K562 (cell line): ENCODE results near the gene TADA2A. TPM values are rescaled to one million over a fixed set of nuclear protein-coding genes. Genes with fewer than 3 reads are reported as not detected.

Experiments used
- ATAC-seq: fragments of 200-7000 bp; cut with Tn5 transposase; 3 replicates; pipeline ENCODE4 v1.9.1; 2020; ENCODE audit warnings: moderate library complexity
- BruUV-seq: library from RNA; stranded (reverse); fragments of 400-500 nt; replicated peaks from 2 replicates; lab custom pipeline; 2021; lab: Mats Ljungman, UMichigan
- CTCF ChIA-PET: fragments of 300-600 bp; formaldehyde crosslinking; extraction: SDS; loops from one replicate; lab custom pipeline; 2021; ENCODE audit warnings: low intra/inter-chr PET ratio; lab: Yijun Ruan, JAX
- POLR2A ChIA-PET: fragments of 300-600, 350-650 bp; sonication (Branson Sonifier 250); formaldehyde crosslinking; extraction: SDS; loops from one replicate; lab custom pipeline; 2021; ENCODE audit warnings: antibody characterized with exemption, inconsistent platforms; lab: Yijun Ruan, JAX
- DNase-seq, 4 experiments: peaks; one replicate each; pipeline versions ENCODE4 v3.0.0 to v3.0.0-alpha.2; 2011 to 2018; ENCODE audit warnings: low spot score in 3 of 4, mixed read lengths in 3 of 4; ENCODE audit errors: extremely low read depth in 1 of 4
- FAIRE-seq: peaks from 2 replicates; lab custom pipeline; 2011; peaks lifted over from hg19 to GRCh38; lab: Jason Lieb, UNC
- H2AFZ ChIP-seq: 2 replicates; pipeline ENCODE4 v1.6.0; 2011; ENCODE audit warnings: low read depth, low read length, control low read depth, inconsistent platforms
- H3K27ac ChIP-seq: fragments of 200-600 bp; 3 replicates; pipeline ENCODE4 v1.8.0; 2011; ENCODE audit warnings: low read depth, mild to moderate bottlenecking, control low read depth, inconsistent platforms, low read length, moderate library complexity, mixed read lengths; ENCODE audit errors: extremely low read depth
- H3K27me3 ChIP-seq, 2 experiments: fragments of 300-600 bp in 1 of 2; 2 replicates in 1 of 2; 3 replicates in 1 of 2; pipeline versions ENCODE4 v1.6.0 to v1.8.0; 2011; ENCODE audit warnings: inconsistent platforms in 2 of 2, low read length in 2 of 2, mild to moderate bottlenecking in 1 of 2, mixed read lengths in 1 of 2, moderate library complexity in 1 of 2; ENCODE audit not compliant: control insufficient read depth in 2 of 2, insufficient read depth in 2 of 2
- H3K36me3 ChIP-seq: fragments of 300-600 bp; 3 replicates; pipeline ENCODE4 v1.8.0; 2011; ENCODE audit warnings: mild to moderate bottlenecking, low read length, inconsistent platforms; ENCODE audit not compliant: control insufficient read depth, insufficient read depth
- H3K4me1 ChIP-seq, 2 experiments: fragments of 200-600 bp in 1 of 2; replicated peaks in 1 of 2; 2 replicates in 1 of 2; 3 replicates in 1 of 2; pipeline versions ENCODE4 v1.5.1 to v1.8.0; 2011; ENCODE audit warnings: inconsistent platforms in 2 of 2, low read length in 2 of 2, mild to moderate bottlenecking in 1 of 2, mixed read lengths in 1 of 2, moderate library complexity in 1 of 2; ENCODE audit not compliant: control insufficient read depth in 2 of 2, insufficient read depth in 2 of 2
- H3K4me2 ChIP-seq: 2 replicates; pipeline ENCODE4 v1.6.1; 2011; ENCODE audit warnings: low read length, control low read depth, inconsistent platforms, mixed read lengths; ENCODE audit not compliant: insufficient read depth
- H3K4me3 ChIP-seq: fragments of 200-600 bp; sonication (generic), shearing (Covaris generic); 2 replicates; pipeline ENCODE4 v1.5.1; 2016; ENCODE audit warnings: control low read depth, inconsistent platforms
- H3K79me2 ChIP-seq: fragments of 200-600 bp; 3 replicates; pipeline ENCODE4 v1.8.0; 2011; ENCODE audit warnings: low read length, inconsistent platforms; ENCODE audit not compliant: control insufficient read depth, insufficient read depth
- H3K9ac ChIP-seq, 2 experiments: 2 replicates each; pipeline versions ENCODE4 v1.6.0 to v1.6.1; 2011; ENCODE audit warnings: low read depth in 2 of 2, low read length in 2 of 2, control low read depth in 1 of 2, inconsistent platforms in 1 of 2, mild to moderate bottlenecking in 1 of 2, mixed read lengths in 1 of 2; ENCODE audit not compliant: insufficient read depth in 1 of 2
- H3K9me1 ChIP-seq: one replicate; pipeline ENCODE4 v1.6.0; 2011; ENCODE audit warnings: inconsistent platforms, mild to moderate bottlenecking, low read length, moderate library complexity; ENCODE audit not compliant: control insufficient read depth, insufficient read depth
- H3K9me3 ChIP-seq: replicated peaks from 2 replicates; pipeline ENCODE4 v1.5.1; 2011; ENCODE audit warnings: low read depth, low read length, inconsistent platforms; ENCODE audit not compliant: control insufficient read depth, insufficient read depth
- H4K20me1 ChIP-seq: replicated peaks from 2 replicates; pipeline ENCODE4 v1.6.1; 2011; ENCODE audit warnings: low read length, inconsistent platforms, mixed read lengths; ENCODE audit not compliant: control insufficient read depth, insufficient read depth
- C11orf30 ChIP-seq: fragments of 450-650 bp; IDR thresholded peaks from 2 replicates; pipeline ENCODE4 v1.6.1; 2016; ENCODE audit warnings: low read depth, mild to moderate bottlenecking
- DIDO1 ChIP-seq: fragments of 450-650 bp; IDR thresholded peaks from 2 replicates; pipeline ENCODE4 v1.6.1; 2016; ENCODE audit warnings: low read depth, missing biosample characterization, missing genetic modification characterization
- ELF2 ChIP-seq: fragments of 250-450 bp; sonication (Bioruptor Pico); IDR thresholded peaks from 2 replicates; pipeline ENCODE4 v1.5.0; 2021; ENCODE audit warnings: mild to moderate bottlenecking
- GABPA ChIP-seq: fragments of 200-800 bp; sonication (Bioruptor generic); conservative IDR thresholded peaks from 2 replicates; pipeline ENCODE4 v1.6.1; 2016; ENCODE audit warnings: low read depth, missing genetic modification characterization, missing compliant biosample characterization
- GATAD2A ChIP-seq: fragments of 450-650 bp; IDR thresholded peaks from 2 replicates; pipeline ENCODE4 v1.6.1; 2017
- NFE2 ChIP-seq: IDR thresholded peaks from 2 replicates; pipeline ENCODE4 v1.6.1; 2014; ENCODE audit warnings: antibody characterized with exemption, low read depth
- NFYB ChIP-seq: IDR thresholded peaks from 2 replicates; pipeline ENCODE4 v1.6.1; 2011; ENCODE audit warnings: mild to moderate bottlenecking, moderate library complexity; ENCODE audit not compliant: insufficient read length; ENCODE audit errors: extremely low read depth
- SMAD4 ChIP-seq: fragments of 250-450 bp; sonication (Bioruptor Pico); conservative IDR thresholded peaks from 2 replicates; pipeline ENCODE4 v1.8.0; 2021; ENCODE audit warnings: inconsistent platforms, mild to moderate bottlenecking, moderate library complexity
- SMARCA4 ChIP-seq: fragments of 450-650 bp; IDR thresholded peaks from 2 replicates; pipeline ENCODE4 v1.6.1; 2016
- ZFX ChIP-seq: sonication (generic); formaldehyde crosslinking; IDR thresholded peaks from 2 replicates; pipeline ENCODE4 v1.8.0; 2022; ENCODE audit warnings: mild to moderate bottlenecking, missing genetic modification reagents, moderate library complexity
- ZKSCAN1 ChIP-seq: fragments of 150-350 bp; IDR thresholded peaks from 2 replicates; pipeline ENCODE4 v1.6.1; 2016; ENCODE audit warnings: low read depth, low read length
- ZNF175 ChIP-seq: fragments of 200-800 bp; sonication (Bioruptor generic); IDR thresholded peaks from 2 replicates; pipeline ENCODE4 v1.6.1; 2016; ENCODE audit warnings: low read depth, mild to moderate bottlenecking, missing genetic modification characterization, missing compliant biosample characterization
- WGBS: fragments of 100-300 bp; shearing (Covaris generic); methylation state at CpG from one replicate; pipeline ENCODE4 v1.1.6; 2016; ENCODE audit warnings: low coverage, mixed read lengths; ENCODE audit not compliant: insufficient coverage; ENCODE audit errors: missing lambda C conversion rate; 5-methylcytosine and 5-hydroxymethylcytosine counted together
- in situ Hi-C: fragments of 300-500 bp; cut with MboI; formaldehyde crosslinking; loops from 4 replicates; pipeline ENCODE4 v1.15.0; 2018; ENCODE audit warnings: inconsistent platforms, mixed read lengths
- intact Hi-C: fragments of 100-400 bp; cut with micrococcal nuclease; formaldehyde crosslinking; loops from 2 replicates; pipeline ENCODE4 v1.14.2; 2022
- polyA plus RNA-seq, 8 experiments: library from polyadenylated mRNA; depleted of rRNA in 4 of 8; stranded (reverse) in 5 of 8; unstranded in 3 of 8; fragments of >200 nt; fragmentation: Nextera tagmentation in 2 of 8; fragmentation: Illumina TruSeq in 1 of 8; extraction: Ambion mirVana in 2 of 8; extraction: Trizol in 1 of 8; gene quantifications; 2 replicates each; pipeline versions ENCODE4 v1.2.1 to v1.2.3, GENCODE V29; 2011 to 2014; ENCODE audit warnings: inconsistent platforms in 1 of 8, missing spikeins in 1 of 8
- total RNA-seq, 7 experiments: library from RNA; depleted of rRNA in 6 of 7; stranded (reverse); fragments of >200 nt in 6 of 7; fragmentation: Illumina TruSeq in 2 of 7; extraction: Trizol in 2 of 7; gene quantifications; 2 replicates each; pipeline versions ENCODE4 v1.2.1 to v1.2.3, GENCODE V29; 2011 to 2021; ENCODE audit warnings: low replicate concordance in 1 of 7

TADA2A gene
- total and polyA plus RNA-seq, 9 of the 15 experiments (the other 6 are each of a cell fraction or from before 2014, with no cell fraction given) = 13.8 to 37.7 (median 25.0) TPM

DNA sequence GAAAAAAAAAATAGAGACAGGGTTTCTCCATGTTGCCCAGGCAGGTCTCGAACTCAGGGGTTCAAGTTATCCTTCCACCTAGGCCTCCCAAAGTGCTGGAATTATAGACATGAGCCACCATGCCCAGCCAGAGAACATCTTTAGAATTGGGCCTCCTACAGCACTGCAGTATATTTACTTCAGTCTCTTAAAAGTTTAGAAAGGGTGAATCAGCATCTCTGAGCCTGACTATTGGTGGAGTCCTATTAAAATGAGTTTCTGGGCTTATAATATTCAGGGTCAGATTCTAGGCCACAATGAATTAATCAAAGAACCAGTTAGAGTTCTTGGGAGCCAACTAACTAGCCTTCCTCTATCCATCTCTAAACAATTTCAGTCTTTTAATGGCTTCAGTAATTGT, 22.8 kb downstream of the TADA2A start:
- H3K9me1 ChIP-seq = no peaks in the 10 kb centered on the region
- H3K4me2 ChIP-seq = no peak overlapping the region
- peak overlapping the region; percentile 34; the same call in 1 of the 3 replicates for H3K27ac ChIP-seq
- H2AFZ ChIP-seq = no peak overlapping the region
- no TSS peak for BruUV-seq
- TF ChIP-seq NFYB (no peak), ZKSCAN1 (no peak), C11orf30 (peak; percentile 27; the same call in 1 of the 2 replicates), NFE2 (0 out of 2 replicates have a peak, but pooled peaks have one; percentile 18)
- TF ChIP-seq, all 486 proteins: peak for 2
- H3K36me3 ChIP-seq = peaks cover 69% of the 10 kb centered on the region
- FAIRE-seq (no peak), ATAC-seq (peak; percentile 57), DNase-seq (no peak)
- no peak overlapping the region for H3K4me3 ChIP-seq
- WGBS = no CpG with 5 or more reads among the region's 1 CpG
- peaks cover 5 to 11% of the 10 kb centered on the region in 2 experiments; a peak in 3 of 5 replicates for H3K4me1 ChIP-seq
- in situ Hi-C loops = no loop called here
- CTCF ChIA-PET = no interaction called here
- H4K20me1 ChIP-seq = no peaks in the 10 kb centered on the region
- intact Hi-C loops = no loop called here
- H3K9me3 ChIP-seq = no peaks in the 10 kb centered on the region
- H3K9ac ChIP-seq = no peak overlapping the region
- POLR2A ChIA-PET = interaction anchor here (0.5 to 1.4 kb wide), 5 partner anchors 9 to 1753 kb away, joined by 3 to 12 read pairs (median 4); partner anchors contain the start of gene DUSP14
- no peaks in the 10 kb centered on the region for H3K27me3 ChIP-seq
- no peaks in the 10 kb centered on the region for H3K79me2 ChIP-seq

GRCh38 chr17:37430051-37430627, 23.5 kb downstream of the TADA2A start:
- CTCF ChIA-PET = no interaction called here
- in situ Hi-C loops = no loop called here
- ATAC-seq = peak; percentile 85
- TF ChIP-seq ZFX (no peak), ZNF175 (peak; percentile 37; the same call in 1 of the 2 replicates), GATAD2A (peak; percentile 27; the same call in 1 of the 2 replicates), ELF2 (no peak), SMARCA4 (peak; percentile 41), SMAD4 (CRISPR knock-in tag) (peak; percentile 41), GABPA (tag) (no peak), DIDO1 (no peak)

More at GRCh38 chr17:37430051-37430627, 23.5 kb downstream of the TADA2A start:
- no peaks in the 10 kb centered on the region for H3K79me2 ChIP-seq
- DNase-seq = peak in 2 of 4 experiments; percentile 22 to 23
- no peak overlapping the region for H2AFZ ChIP-seq
- intact Hi-C loops = no loop called here
- WGBS = 6% methylated on average over 1 of the region's 1 CpG
- H4K20me1 ChIP-seq = no peaks in the 10 kb centered on the region
- H3K4me3 ChIP-seq = no peak overlapping the region
- H3K27ac ChIP-seq = peak overlapping the region; percentile 34
- H3K27me3 ChIP-seq = no peaks in the 10 kb centered on the region
- FAIRE-seq = no peak
- POLR2A ChIA-PET = interaction anchor here (0.5 to 1.4 kb wide), 10 partner anchors 8 to 1752 kb away, joined by 3 to 12 read pairs (median 4); partner anchors contain the start of gene DUSP14
- H3K36me3 ChIP-seq = peaks cover 69% of the 10 kb centered on the region
- no peaks in the 10 kb centered on the region for H3K9me3 ChIP-seq
- no TSS peak for BruUV-seq
- peak overlapping the region in 1 of 2 experiments; percentile 29; a peak in 2 of 4 replicates for H3K9ac ChIP-seq
- H3K4me1 ChIP-seq = peaks cover 5 to 11% of the 10 kb centered on the region in 2 experiments; a peak in 3 of 5 replicates
- H3K9me1 ChIP-seq = no peaks in the 10 kb centered on the region
- H3K4me2 ChIP-seq = no peak overlapping the region
